ENCODE measurements around the gene SORT1.

DNA sequence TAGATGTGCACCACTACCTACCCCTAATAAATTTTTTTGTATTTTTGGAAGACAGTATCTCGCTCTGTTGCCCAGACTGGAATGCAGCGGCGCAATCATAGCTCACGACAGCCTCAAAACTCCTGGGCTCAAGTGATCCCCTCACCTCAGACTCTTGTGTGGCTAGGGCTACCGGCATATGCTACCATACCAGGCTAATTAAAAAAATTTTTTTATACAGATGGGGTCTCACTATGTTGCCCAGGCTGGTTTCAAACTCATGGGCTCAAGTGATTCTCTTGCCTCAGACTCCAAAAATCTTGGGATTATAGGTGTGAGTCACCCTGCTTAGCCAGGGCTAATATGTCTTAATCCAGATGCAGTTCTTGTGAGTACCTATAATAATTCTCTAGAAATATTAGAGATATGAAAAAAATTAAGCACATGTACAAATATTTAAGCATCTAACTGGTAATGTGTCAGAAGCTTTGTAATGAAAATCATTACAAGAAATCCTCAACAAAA lies 9.5 kb downstream of the SORT1 start:
- TF ChIP-seq, protein P1, sequence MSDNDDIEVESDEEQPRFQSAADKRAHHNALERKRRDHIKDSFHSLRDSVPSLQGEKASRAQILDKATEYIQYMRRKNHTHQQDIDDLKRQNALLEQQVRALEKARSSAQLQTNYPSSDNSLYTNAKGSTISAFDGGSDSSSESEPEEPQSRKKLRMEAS (IDR thresholded peaks at IDR 0.05) = no peak
- TF ChIP-seq, protein P2, sequence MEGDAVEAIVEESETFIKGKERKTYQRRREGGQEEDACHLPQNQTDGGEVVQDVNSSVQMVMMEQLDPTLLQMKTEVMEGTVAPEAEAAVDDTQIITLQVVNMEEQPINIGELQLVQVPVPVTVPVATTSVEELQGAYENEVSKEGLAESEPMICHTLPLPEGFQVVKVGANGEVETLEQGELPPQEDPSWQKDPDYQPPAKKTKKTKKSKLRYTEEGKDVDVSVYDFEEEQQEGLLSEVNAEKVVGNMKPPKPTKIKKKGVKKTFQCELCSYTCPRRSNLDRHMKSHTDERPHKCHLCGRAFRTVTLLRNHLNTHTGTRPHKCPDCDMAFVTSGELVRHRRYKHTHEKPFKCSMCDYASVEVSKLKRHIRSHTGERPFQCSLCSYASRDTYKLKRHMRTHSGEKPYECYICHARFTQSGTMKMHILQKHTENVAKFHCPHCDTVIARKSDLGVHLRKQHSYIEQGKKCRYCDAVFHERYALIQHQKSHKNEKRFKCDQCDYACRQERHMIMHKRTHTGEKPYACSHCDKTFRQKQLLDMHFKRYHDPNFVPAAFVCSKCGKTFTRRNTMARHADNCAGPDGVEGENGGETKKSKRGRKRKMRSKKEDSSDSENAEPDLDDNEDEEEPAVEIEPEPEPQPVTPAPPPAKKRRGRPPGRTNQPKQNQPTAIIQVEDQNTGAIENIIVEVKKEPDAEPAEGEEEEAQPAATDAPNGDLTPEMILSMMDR (IDR thresholded peaks at IDR 0.05; ENCODE audit: low read depth, low read length, missing input control) = no peak
- TF ChIP-seq HNF4A (conservative IDR thresholded peaks at IDR 0.05) = no peak
- no peak for TF ChIP-seq SP1 (IDR thresholded peaks at IDR 0.05)
- TF ChIP-seq TAF1 (conservative IDR thresholded peaks at IDR 0.05) = no peak

All from liver (tissue), 3 donors.